ENCODE measurements around the gene KCNT1. TPM values are rescaled to one million over a fixed set of nuclear protein-coding genes. Genes with fewer than 3 reads are reported as not detected.

Gene KCNT1
- total and polyA plus RNA-seq, 2 donors (not counting 3 experiments of a cell fraction or from before 2014, with no cell fraction given) = not detected

GRCh38 chr9:135687216-135687615 lies 14.8 kb upstream of the KCNT1 start:
- no peak overlapping the region for H3K4me2 ChIP-seq (ENCODE audit: insufficient read depth, low read length)
- H2AFZ ChIP-seq (ENCODE audit: low read depth, low read length) = no peak overlapping the region
- H3K9me3 ChIP-seq (replicated peaks; ENCODE audit: control insufficient read depth, insufficient read depth, low read length) = no peaks in the 10 kb centered on the region
- dilution Hi-C loops (cut with MboI; ENCODE audit: extremely low pct_ligation_motif_present, low sequenced_read_pairs) (no loop called here), intact Hi-C loops (cut with micrococcal nuclease) (no loop called here)
- FAIRE-seq = no peak
- POLR2A ChIA-PET = no interaction called here
- BruUV-seq (replicated peaks) = no TSS peak
- CTCF ChIA-PET = interaction anchor here (0.5 kb wide), 1 partner anchor 43 kb away, joined by 3 read pairs; no protein-coding TSS in a partner anchor
- no peaks in the 10 kb centered on the region for H3K36me3 ChIP-seq (ENCODE audit: control insufficient read depth in 2 of 2, extremely low read depth in 1 of 2, insufficient read depth in 2 of 2, low read length in 2 of 2)
- no peak overlapping the region for H3K27ac ChIP-seq (ENCODE audit: insufficient read depth, low read depth, low read length)
- H3K27me3 ChIP-seq (ENCODE audit: control insufficient read depth in 2 of 2, insufficient read depth in 2 of 2, low read length in 2 of 2) = no peaks in the 10 kb centered on the region
- H4K20me1 ChIP-seq (replicated peaks; ENCODE audit: control insufficient read depth, extremely low read depth, insufficient read depth, low read length) = no peaks in the 10 kb centered on the region
- no peaks in the 10 kb centered on the region for H3K79me2 ChIP-seq (ENCODE audit: control insufficient read depth, insufficient read depth, low read length)
- no peak overlapping the region for H3K9ac ChIP-seq (replicated peaks; ENCODE audit: extremely low read depth, insufficient read depth, low read length)
- DNase-seq (ENCODE audit: low read depth, low spot score) = no peak
- TF ChIP-seq CTCF (IDR thresholded peaks at IDR 0.05; ENCODE audit: extremely low read depth in 1 of 2, insufficient read depth in 1 of 2, low read depth in 1 of 2, low read length in 2 of 2) = no peak
- TF ChIP-seq GATA2 (IDR thresholded peaks at IDR 0.05; ENCODE audit: insufficient read depth, insufficient read length, low read depth, low read length) = no peak
- no peak for TF ChIP-seq EZH2 (IDR thresholded peaks at IDR 0.05; ENCODE audit: borderline replicate concordance, low read depth, low read length, severe bottlenecking)
- TF ChIP-seq MAX (IDR thresholded peaks at IDR 0.05; ENCODE audit: insufficient read depth, insufficient read length) = no peak
- no peak for TF ChIP-seq JUN (IDR thresholded peaks at IDR 0.05; ENCODE audit: borderline replicate concordance, insufficient read depth, insufficient read length, low read depth)
- TF ChIP-seq POLR2A (IDR thresholded peaks at IDR 0.05; ENCODE audit: low read depth, low read length) = no peak
- TF ChIP-seq MYC (IDR thresholded peaks at IDR 0.05; ENCODE audit: low read depth, low read length) = no peak
- H3K4me1 ChIP-seq (ENCODE audit: control insufficient read depth, extremely low read depth, insufficient read depth, low read length) = no peaks in the 10 kb centered on the region
- H3K9me1 ChIP-seq (replicated peaks; ENCODE audit: control insufficient read depth, extremely low read depth, insufficient read depth, low read length) = no peaks in the 10 kb centered on the region
- H3K4me3 ChIP-seq (replicated peaks in 1 of 3; ENCODE audit: insufficient read depth in 1 of 3, low read depth in 1 of 3, low read length in 3 of 3) = no peak overlapping the region
